Gastroesophageal sphincter (tissue), 2 donors: Measurements from ENCODE around the gene CTSO.

Experiments used
- EP300 ChIP-seq: sonication (generic); formaldehyde crosslinking; IDR thresholded peaks from one replicate; pipeline ENCODE4 v1.6.1; 2017; ENCODE audit warnings: antibody characterized with exemption, mild to moderate bottlenecking
- POLR2AphosphoS5 ChIP-seq: sonication (generic); formaldehyde crosslinking; IDR thresholded peaks from one replicate; pipeline ENCODE4 v1.6.1; 2017; ENCODE audit warnings: antibody characterized with exemption

- TF ChIP-seq POLR2AphosphoS5, result no peak
- TF ChIP-seq EP300, result no peak
Measured at GRCh38 chr4:155995069-155995468, 41.4 kb upstream of the CTSO start.
